HepG2 (cell line): ENCODE results near the gene ATRAID. TPM values are rescaled to one million over a fixed set of nuclear protein-coding genes. Genes with fewer than 3 reads are reported as not detected.

Source experiments
- JUND ChIP-seq: sonication (generic); formaldehyde crosslinking; IDR thresholded peaks from 2 replicates; pipeline ENCODE4 v1.8.0; 2022; ENCODE audit warnings: mild to moderate bottlenecking, missing genetic modification reagents
- KLF16 ChIP-seq, 2 experiments: sonication (generic) in 1 of 2; formaldehyde crosslinking in 1 of 2; IDR thresholded peaks; 2 replicates each; pipeline versions ENCODE4 v1.6.1 to v1.8.0; 2016 to 2023; ENCODE audit warnings: missing genetic modification reagents in 2 of 2, missing compliant biosample characterization in 1 of 2
- PAF1 ChIP-seq: IDR thresholded peaks from 2 replicates; pipeline ENCODE4 v1.6.1; 2016; ENCODE audit warnings: missing genetic modification reagents, missing compliant biosample characterization
- TRIM24 ChIP-seq: sonication (generic); formaldehyde crosslinking; IDR thresholded peaks from 2 replicates; pipeline ENCODE4 v1.8.0; 2022; ENCODE audit warnings: mild to moderate bottlenecking, missing genetic modification reagents
- ZFP36 ChIP-seq: fragments of 150-350 bp; IDR thresholded peaks from 2 replicates; pipeline ENCODE4 v1.6.1; 2018; ENCODE audit warnings: borderline replicate concordance, low read length, low read depth; ENCODE audit not compliant: partially characterized antibody
- ZGPAT ChIP-seq: IDR thresholded peaks from 2 replicates; pipeline ENCODE4 v1.6.1; 2016; ENCODE audit warnings: mild to moderate bottlenecking
- ZNF17 ChIP-seq: sonication (generic); formaldehyde crosslinking; IDR thresholded peaks from 2 replicates; pipeline ENCODE4 v1.5.0; 2020; ENCODE audit warnings: mild to moderate bottlenecking, missing genetic modification reagents
- ZNF234 ChIP-seq: sonication (generic); formaldehyde crosslinking; conservative IDR thresholded peaks from 2 replicates; pipeline ENCODE4 v1.5.1; 2020; ENCODE audit warnings: mild to moderate bottlenecking, missing genetic modification reagents
- ZNF382 ChIP-seq: sonication (generic); formaldehyde crosslinking; IDR thresholded peaks from 2 replicates; pipeline ENCODE4 v1.5.0; 2020; ENCODE audit warnings: missing genetic modification reagents, mild to moderate bottlenecking, borderline replicate concordance
- ZNF414 ChIP-seq: sonication (generic); formaldehyde crosslinking; IDR thresholded peaks from 2 replicates; pipeline ENCODE4 v1.5.0; 2020; ENCODE audit warnings: missing genetic modification reagents
- ZNF530 ChIP-seq: sonication (generic); formaldehyde crosslinking; IDR thresholded peaks from 2 replicates; pipeline ENCODE4 v1.5.0; 2020; ENCODE audit warnings: low read depth, mild to moderate bottlenecking, missing genetic modification reagents
- ZNF574 ChIP-seq: sonication (generic); formaldehyde crosslinking; IDR thresholded peaks from 2 replicates; pipeline ENCODE4 v1.4.0; 2020; ENCODE audit warnings: missing genetic modification reagents
- ZNF746 ChIP-seq: sonication (generic); formaldehyde crosslinking; IDR thresholded peaks from 2 replicates; pipeline ENCODE4 v1.8.0; 2022; ENCODE audit warnings: mild to moderate bottlenecking, missing genetic modification reagents
- ZNF839 ChIP-seq: sonication (generic); formaldehyde crosslinking; IDR thresholded peaks from 2 replicates; pipeline ENCODE4 v1.4.0; 2020; ENCODE audit warnings: missing genetic modification reagents, mild to moderate bottlenecking, borderline replicate concordance
- ZSCAN30 ChIP-seq: sonication (generic); formaldehyde crosslinking; IDR thresholded peaks from 2 replicates; pipeline ENCODE4 v1.5.0; 2020; ENCODE audit warnings: mild to moderate bottlenecking, missing genetic modification reagents
- polyA plus RNA-seq, 8 experiments: library from polyadenylated mRNA; depleted of rRNA in 3 of 8; stranded (reverse) in 7 of 8; unstranded in 1 of 8; fragments of >200 nt; fragmentation: Illumina TruSeq in 4 of 8; extraction: Trizol in 4 of 8; gene quantifications; 2 replicates each; pipeline versions ENCODE4 v1.2.1 to v1.2.3, GENCODE V29; 2011 to 2016; ENCODE audit warnings: low read depth in 4 of 8, missing spikeins in 1 of 8, mixed read lengths in 1 of 8; ENCODE audit not compliant: insufficient read depth in 1 of 8
- total RNA-seq, 5 experiments: library from RNA; depleted of rRNA; stranded (reverse); fragments of >200 nt; fragmentation: Illumina TruSeq; extraction: Trizol; gene quantifications; 2 replicates each; pipeline ENCODE4 v1.2.3, GENCODE V29; 2016; ENCODE audit warnings: low read depth in 1 of 5
- TF ChIP-seq, protein P1 (sequence below): sonication (generic); formaldehyde crosslinking; IDR thresholded peaks from 2 replicates; pipeline ENCODE4 v1.8.0; 2022; ENCODE audit warnings: missing genetic modification reagents, low read depth, mild to moderate bottlenecking, borderline replicate concordance
- TF ChIP-seq, protein P2 (sequence below): sonication (generic); formaldehyde crosslinking; IDR thresholded peaks from 2 replicates; pipeline ENCODE4 v1.9.0; 2022; ENCODE audit warnings: low read depth, missing genetic modification reagents
- TF ChIP-seq, protein P3 (sequence below): sonication (generic); formaldehyde crosslinking; IDR thresholded peaks from 2 replicates; pipeline ENCODE4 v1.4.0; 2020; ENCODE audit warnings: missing genetic modification reagents, borderline replicate concordance

ATRAID gene
- total and polyA plus RNA-seq, 2 of the 13 experiments (the other 11 are each of a cell fraction or from before 2014, with no cell fraction given), result 207 to 382 TPM

DNA sequence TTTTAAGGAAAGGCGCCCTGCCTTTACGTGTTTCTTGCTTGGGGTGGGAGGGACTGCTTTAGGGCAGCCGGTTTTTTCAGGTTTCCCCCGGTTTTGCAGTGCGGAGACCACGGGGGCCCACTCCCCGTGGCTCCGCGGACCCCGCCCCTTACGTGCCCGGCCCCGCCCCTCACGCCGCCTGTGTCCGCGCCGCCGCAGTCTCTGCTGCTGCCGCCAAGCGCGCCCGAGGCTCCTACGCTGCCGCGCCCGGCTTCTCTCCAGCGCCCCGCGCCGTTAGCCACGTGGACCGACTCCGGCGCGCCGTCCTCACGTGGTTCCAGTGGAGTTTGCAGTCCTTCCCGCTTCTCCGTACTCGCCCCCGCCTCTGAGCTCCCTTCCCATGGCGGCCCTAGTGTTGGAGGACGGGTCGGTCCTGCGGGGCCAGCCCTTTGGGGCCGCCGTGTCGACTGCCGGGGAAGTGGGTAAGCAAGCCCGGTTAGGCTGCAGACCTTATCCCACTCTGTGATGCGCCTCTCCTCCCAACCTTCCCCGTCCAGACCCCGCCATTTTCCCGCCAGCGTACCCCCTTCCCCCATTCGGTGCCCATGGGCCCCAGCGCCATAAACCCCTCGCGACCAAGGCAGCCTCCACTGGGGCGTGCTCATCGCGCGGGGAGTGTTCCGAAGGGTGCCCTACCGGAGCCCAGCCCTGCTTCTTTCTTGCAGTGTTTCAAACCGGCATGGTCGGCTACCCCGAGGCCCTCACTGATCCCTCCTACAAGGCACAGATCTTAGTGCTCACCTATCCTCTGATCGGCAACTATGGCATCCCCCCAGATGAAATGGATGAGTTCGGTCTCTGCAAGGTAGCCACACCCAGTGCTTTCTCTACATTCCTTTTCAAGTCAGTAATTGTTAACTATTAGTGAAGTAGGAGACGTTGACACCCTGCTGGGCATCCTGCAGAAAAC lies 5.6 kb downstream of the ATRAID start, which contains the start of gene CAD (continued):
- TF ChIP-seq ZNF17 (CRISPR knock-in tag), result no peak
- no peak for TF ChIP-seq ZNF530 (CRISPR knock-in tag)
- no peak for TF ChIP-seq ZNF382 (CRISPR knock-in tag)
- no peak for TF ChIP-seq ZSCAN30 (CRISPR knock-in tag)
- peak; percentile 29; the same call in 1 of the 2 replicates for TF ChIP-seq ZNF746
- no peak for TF ChIP-seq ZNF234
- no peak for TF ChIP-seq TRIM24 (CRISPR knock-in tag)
- TF ChIP-seq, protein P1, sequence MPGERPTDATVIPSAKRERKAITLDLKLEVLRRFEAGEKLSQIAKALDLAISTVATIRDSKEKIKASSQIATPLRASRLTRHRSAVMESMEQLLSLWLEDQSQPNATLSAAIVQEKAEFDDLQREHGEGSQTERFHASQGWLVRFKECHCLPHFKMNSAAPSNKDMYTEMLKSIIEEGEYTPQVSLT (CRISPR knock-in tag), result no peak
- TF ChIP-seq, protein P2, sequence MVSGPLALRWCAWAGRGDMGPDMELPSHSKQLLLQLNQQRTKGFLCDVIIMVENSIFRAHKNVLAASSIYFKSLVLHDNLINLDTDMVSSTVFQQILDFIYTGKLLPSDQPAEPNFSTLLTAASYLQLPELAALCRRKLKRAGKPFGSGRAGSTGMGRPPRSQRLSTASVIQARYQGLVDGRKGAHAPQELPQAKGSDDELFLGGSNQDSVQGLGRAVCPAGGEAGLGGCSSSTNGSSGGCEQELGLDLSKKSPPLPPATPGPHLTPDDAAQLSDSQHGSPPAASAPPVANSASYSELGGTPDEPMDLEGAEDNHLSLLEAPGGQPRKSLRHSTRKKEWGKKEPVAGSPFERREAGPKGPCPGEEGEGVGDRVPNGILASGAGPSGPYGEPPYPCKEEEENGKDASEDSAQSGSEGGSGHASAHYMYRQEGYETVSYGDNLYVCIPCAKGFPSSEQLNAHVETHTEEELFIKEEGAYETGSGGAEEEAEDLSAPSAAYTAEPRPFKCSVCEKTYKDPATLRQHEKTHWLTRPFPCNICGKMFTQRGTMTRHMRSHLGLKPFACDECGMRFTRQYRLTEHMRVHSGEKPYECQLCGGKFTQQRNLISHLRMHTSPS, result no peak
- TF ChIP-seq ZFP36, result no peak
- no peak for TF ChIP-seq PAF1 (CRISPR knock-in tag)
- peak; percentile 73; the same call in 1 of the 2 replicates for TF ChIP-seq ZNF574
- no peak for TF ChIP-seq JUND (CRISPR knock-in tag)
- TF ChIP-seq, protein P3, sequence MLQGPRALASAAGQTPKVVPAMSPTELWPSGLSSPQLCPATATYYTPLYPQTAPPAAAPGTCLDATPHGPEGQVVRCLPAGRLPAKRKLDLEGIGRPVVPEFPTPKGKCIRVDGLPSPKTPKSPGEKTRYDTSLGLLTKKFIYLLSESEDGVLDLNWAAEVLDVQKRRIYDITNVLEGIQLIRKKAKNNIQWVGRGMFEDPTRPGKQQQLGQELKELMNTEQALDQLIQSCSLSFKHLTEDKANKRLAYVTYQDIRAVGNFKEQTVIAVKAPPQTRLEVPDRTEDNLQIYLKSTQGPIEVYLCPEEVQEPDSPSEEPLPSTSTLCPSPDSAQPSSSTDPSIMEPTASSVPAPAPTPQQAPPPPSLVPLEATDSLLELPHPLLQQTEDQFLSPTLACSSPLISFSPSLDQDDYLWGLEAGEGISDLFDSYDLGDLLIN (CRISPR knock-in tag), result peak; percentile 68; the same call in 1 of the 2 replicates
- peak; percentile 58; the same call in 1 of the 2 replicates for TF ChIP-seq ZGPAT (CRISPR knock-in tag)
- no peak for TF ChIP-seq ZNF839 (CRISPR knock-in tag)
- no peak for TF ChIP-seq ZNF414 (CRISPR knock-in tag)
- TF ChIP-seq KLF16 (CRISPR knock-in tag; IDR thresholded peaks at IDR 0.05), result peak; percentile 35 to 77; a peak in 1 of 4 replicates
